Ovary (tissue), 3 donors: ENCODE measurements around the gene PDE3A.

Experiments used
- EP300 ChIP-seq: sonication (generic); formaldehyde crosslinking; IDR thresholded peaks from one replicate; pipeline ENCODE4 v1.6.1; 2017; ENCODE audit warnings: antibody characterized with exemption
- POLR2A ChIP-seq: fragments of 450-650 bp; IDR thresholded peaks from one replicate; pipeline ENCODE4 v1.6.1; 2017; ENCODE audit warnings: antibody characterized with exemption, mild to moderate bottlenecking, moderate library complexity
- TF ChIP-seq, protein P1 (sequence below), 3 donors: fragments of 450-650 bp in 2 of 3; fragments of 200-600 bp in 1 of 3; IDR thresholded peaks; one replicate each; pipeline versions ENCODE4 v1.5.1 to v1.8.0; 2016 to 2022; ENCODE audit warnings: antibody characterized with exemption in 3 of 3, mild to moderate bottlenecking in 1 of 3
- donor health status: DM: no; HTN: no; CAD: no.

- TF ChIP-seq EP300 (no peak), POLR2A (no peak)
- TF ChIP-seq, protein P1, sequence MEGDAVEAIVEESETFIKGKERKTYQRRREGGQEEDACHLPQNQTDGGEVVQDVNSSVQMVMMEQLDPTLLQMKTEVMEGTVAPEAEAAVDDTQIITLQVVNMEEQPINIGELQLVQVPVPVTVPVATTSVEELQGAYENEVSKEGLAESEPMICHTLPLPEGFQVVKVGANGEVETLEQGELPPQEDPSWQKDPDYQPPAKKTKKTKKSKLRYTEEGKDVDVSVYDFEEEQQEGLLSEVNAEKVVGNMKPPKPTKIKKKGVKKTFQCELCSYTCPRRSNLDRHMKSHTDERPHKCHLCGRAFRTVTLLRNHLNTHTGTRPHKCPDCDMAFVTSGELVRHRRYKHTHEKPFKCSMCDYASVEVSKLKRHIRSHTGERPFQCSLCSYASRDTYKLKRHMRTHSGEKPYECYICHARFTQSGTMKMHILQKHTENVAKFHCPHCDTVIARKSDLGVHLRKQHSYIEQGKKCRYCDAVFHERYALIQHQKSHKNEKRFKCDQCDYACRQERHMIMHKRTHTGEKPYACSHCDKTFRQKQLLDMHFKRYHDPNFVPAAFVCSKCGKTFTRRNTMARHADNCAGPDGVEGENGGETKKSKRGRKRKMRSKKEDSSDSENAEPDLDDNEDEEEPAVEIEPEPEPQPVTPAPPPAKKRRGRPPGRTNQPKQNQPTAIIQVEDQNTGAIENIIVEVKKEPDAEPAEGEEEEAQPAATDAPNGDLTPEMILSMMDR (IDR thresholded peaks at IDR 0.05), result no peak
These were observed 121.3 kb downstream of the PDE3A start for GRCh38 chr12:20489645-20490044.
